GM18907 (cell line): ENCODE data around the gene ZBTB47.

Experiments used
- ATAC-seq: cut with Tn5 transposase; IDR thresholded peaks from one replicate; pipeline ENCODE4 v1.9.1; 2021; ENCODE audit warnings: mild to moderate bottlenecking, moderate library complexity; ENCODE audit not compliant: unreplicated experiment

ZBTB47 gene

GRCh38 chr3:42652611-42653302, 740 bp upstream of the ZBTB47 start:
- peak; percentile 83 for ATAC-seq

- ATAC-seq, result no peak
These were observed 266 bp upstream of the ZBTB47 start for GRCh38 chr3:42653303-42653559.

DNA sequence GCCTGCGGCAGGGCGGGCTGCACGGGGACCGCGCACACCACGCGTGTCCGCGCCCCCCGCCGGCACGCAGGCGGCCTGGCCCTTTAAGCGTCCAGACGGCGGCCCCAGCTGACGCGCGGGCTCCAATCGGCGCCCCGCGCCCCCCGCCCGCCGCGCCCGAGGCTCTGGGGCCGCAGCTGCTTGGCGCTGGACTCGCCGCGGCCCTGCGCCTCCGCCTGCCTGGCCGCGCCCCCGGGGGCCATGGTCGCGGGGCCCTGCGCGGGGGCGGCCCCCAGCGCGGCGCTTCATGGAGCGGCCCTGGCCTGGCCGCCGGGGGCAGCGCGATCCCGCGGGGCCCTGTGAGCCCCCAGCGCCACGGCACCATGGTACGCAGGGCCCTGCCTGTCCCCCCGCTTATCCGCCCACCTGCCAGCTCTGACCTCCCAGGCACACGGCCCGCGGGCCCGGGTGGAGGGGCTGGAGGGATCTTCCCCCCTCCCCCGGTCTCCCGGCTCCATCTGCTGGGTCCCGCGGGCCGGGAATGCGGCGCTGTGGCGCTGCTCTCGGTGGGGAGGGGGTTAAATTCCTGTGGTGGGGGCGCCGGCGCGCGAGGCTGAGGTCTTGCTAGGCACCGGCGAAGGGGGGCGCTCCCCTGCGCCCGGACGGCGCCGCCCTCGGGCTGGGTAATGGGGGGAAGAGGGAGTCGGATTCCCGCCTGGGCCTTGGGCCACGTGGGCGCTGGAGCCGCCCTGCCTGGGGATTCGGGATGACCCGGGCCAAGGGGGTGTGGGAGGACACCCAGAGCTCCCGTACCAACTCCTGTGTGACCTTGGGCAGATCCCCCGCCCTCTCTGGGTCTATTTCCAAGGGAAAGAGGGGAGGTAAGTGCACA, 1.1 kb downstream of the ZBTB47 start:
- no peak for ATAC-seq

- no peak for ATAC-seq
These were observed 1.9 kb downstream of the ZBTB47 start for GRCh38 chr3:42655331-42655888.

DNA sequence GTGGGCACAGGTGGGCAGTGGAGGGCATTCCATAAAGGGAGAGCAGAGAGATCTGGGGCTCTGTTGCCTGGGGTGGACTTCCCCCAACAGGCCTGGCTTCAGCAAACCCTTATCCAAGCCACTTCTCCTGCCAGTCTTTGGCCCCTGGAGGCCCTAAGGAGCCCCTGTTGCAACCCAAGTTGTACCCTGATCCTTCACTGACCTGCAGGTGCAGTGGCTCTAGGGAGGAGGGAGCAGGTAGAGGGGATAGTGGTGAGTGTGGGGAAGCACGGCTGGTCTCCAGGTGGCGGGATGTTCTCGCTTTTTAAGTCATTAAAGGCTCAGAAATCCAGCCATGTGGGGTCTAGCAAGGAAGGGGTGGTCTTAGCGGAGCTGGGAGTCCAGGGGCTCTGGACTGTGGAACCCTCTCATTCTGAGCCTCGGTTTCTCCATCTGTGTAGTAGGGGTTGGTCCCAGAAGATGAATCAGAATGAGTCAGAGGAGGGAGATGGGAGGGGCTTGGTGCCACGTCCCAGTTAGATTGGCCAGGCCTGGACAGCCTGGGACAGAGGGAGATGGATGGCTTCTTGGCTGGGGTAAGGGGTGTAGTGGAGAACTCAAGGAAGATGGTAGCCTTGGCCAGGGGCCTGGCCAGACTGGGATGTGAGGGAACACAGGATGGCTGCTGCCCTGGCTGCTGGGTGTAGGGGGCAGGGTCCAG, 2.6 kb downstream of the ZBTB47 start:
- no peak for ATAC-seq

- ATAC-seq, result no peak
These were observed 3.4 kb downstream of the ZBTB47 start for GRCh38 chr3:42656680-42657610.

DNA sequence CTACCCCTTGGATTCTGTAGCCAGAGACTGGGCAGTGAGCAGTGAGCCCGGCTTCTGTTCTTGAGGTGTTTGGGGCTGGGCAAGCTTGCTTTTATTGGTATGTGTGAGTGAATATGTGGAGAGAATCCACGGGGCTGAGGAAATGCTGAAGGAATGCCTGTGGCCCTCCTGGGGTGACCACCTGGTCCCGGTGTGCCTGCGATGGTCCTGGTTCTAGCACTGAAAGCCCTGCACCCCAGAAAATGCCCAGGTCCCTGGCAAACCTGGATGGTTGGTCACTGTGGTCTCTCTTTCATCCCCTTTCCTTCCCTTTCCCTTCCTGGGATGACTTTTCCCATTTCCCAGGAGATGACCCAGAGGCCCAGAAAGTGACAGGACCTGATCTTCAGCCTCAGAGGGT, 4.2 kb downstream of the ZBTB47 start:
- no peak for ATAC-seq

DNA sequence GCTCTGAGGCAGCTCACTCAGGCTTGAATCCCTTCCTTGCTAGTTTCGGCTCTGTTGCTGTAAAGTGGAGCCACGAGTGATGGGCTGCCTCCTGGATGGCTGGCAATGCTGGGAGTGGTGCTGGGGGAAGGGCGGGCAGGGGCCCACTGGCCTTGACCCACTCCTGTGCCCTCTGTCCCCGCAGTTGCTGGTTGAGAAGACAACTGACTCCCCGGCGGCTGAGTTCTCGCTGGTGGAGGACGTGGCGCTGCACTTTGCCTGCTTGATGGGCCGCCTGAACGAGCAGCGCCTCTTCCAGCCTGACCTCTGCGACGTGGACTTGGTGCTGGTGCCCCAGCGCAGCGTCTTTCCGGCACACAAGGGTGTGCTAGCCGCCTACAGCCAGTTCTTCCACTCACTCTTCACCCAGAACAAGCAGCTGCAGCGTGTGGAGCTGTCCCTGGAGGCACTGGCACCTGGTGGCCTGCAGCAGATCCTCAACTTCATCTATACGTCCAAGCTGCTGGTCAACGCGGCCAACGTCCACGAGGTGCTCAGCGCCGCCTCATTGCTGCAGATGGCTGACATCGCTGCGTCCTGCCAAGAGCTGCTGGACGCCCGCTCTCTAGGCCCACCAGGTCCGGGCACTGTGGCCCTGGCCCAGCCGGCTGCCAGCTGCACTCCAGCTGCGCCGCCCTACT, 4.7 kb downstream of the ZBTB47 start:
- ATAC-seq, result no peak

GRCh38 chr3:42658771-42659390, 5.4 kb downstream of the ZBTB47 start:
- no peak for ATAC-seq

- no peak for ATAC-seq
These were observed 6.1 kb downstream of the ZBTB47 start for GRCh38 chr3:42659451-42660130.

DNA sequence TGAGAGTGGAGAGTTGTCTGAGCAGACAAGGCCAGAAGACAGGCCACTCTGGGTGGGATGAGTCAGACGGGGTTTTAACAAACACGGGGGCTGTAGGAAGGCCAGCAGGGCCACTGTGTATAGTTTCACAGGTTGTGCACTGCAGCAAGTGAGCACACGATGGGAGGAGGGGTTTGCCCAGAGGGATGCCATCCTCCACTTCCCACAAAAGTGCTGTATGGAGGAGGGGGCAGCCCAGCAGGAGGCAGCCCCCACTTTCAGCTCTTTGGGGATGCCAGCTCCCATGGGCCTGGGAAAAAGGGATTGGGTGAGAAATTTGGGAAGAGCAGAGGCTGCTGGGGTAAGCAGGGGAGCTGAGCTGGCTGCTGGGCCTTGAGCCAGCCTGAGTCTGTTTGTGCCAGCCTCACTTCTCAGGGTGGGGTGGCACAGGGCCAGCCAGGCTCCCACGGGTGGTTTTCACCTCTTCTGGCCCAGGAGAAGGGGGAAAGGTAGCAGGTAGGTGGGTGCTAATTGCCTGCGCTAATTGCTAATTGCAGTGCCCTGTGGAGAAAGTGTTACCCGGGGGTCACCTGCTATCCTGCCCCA, 6.7 kb downstream of the ZBTB47 start:
- ATAC-seq, result no peak

- ATAC-seq, result no peak
These were observed 7.4 kb downstream of the ZBTB47 start for GRCh38 chr3:42660898-42661297.

DNA sequence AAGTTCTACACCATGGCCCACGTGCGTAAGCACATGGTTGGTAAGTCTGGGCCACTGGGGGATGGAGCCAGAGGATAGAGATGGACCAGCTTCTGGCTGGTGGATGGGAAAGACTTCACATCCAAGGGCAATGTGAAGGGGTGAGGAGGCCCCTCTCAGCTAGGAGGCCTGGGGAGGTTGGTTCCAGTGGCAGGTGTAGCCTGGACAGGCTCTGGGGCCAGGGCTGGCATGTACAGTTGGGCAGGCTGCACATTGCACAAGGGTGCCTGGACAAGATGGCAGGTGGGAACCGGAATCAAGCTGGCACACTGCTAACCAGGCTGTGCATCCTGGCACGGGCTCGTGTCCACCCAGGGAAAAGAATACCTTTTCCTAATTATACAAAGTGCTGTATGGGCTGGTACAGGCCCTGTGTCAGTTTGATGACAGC, 8.1 kb downstream of the ZBTB47 start:
- ATAC-seq, result no peak

- ATAC-seq, result no peak
These were observed 8.7 kb downstream of the ZBTB47 start for GRCh38 chr3:42662037-42662812.

DNA sequence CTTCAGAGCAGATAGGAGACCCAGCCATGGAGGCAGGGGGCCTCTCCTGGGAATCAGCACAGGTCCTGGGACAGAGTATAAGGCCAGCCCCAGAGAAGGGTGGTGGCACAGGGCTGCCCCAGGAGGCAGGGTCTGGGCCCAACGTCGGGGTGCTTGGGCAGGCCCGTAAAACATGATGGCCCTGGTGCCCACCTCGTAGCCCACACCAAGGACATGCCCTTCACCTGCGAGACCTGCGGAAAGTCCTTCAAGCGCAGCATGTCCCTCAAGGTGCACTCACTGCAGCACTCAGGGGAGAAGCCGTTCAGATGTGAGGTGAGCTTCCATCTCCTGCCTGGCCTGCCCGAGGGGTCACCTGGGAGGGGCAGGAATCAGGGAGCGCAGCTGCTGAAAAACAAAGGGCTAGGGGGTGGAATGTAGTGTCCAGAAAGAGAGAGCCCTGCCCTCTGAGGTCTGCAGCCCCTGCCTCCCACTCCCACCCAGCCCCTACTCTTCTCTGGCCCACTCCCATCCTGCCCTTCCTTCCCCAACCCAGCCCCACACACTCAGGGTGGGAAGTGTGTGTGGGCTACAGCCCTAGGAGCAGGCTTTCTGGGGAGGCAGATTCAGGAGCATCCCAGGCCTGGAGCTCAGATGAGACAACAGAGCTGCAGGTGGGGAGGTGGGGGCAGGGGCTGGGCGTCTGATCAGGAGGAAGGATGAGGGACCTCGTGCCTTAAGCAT, 9.5 kb downstream of the ZBTB47 start:
- no peak for ATAC-seq

DNA sequence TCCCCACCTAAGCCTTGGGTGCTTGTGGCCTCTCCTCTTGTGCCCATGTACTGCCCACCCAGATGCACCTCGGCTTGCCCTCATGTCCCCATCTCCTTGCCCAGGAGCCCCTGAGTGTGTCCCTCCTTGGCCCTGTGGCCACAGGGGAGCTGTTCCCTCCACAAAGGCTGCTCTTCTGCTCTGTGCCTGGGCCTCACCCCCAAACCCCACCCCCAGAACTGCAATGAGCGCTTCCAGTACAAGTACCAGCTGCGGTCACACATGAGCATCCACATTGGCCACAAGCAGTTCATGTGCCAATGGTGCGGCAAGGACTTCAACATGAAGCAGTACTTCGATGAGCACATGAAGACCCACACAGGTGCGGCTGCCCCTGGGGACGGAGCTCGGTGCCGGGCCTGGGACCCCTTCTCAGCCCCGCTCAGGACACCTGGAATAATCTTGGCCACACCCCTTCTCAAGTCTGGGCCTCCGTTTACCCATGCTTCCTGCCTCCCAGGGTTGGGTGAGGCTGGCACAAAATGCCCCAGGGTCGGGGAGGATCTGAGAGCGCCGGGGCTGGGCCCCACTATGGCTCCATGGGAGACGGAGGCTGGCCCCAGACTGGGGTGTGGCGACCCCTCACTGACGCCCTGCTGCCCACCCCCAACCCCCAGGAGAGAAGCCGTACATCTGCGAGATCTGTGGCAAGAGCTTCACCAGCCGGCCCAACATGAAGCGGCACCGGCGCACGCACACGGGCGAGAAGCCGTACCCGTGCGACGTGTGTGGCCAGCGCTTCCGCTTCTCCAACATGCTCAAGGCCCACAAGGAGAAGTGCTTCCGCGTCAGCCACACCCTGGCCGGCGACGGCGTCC, 10.3 kb downstream of the ZBTB47 start:
- no peak for ATAC-seq
